GM12864 (cell line): ENCODE measurements around the gene TRPT1.

Source experiments
- DNase-seq: peaks from one replicate; pipeline ENCODE4 v3.0.0-alpha.2; 2011; ENCODE audit warnings: low read depth
- H3K4me3 ChIP-seq: 2 replicates; pipeline ENCODE4 v1.5.1; 2011; ENCODE audit warnings: mild to moderate bottlenecking, low read depth, low read length, control low read depth
- TF ChIP-seq, protein P1 (sequence below): IDR thresholded peaks from 2 replicates; pipeline ENCODE4 v1.5.1; 2011; ENCODE audit warnings: low read depth, mild to moderate bottlenecking, moderate library complexity, low read length, control low read depth, inconsistent platforms; ENCODE audit errors: missing control alignments

TRPT1 gene

GRCh38 chr11:64251753-64252002 lies 25.7 kb upstream of the TRPT1 start:
- no peak for DNase-seq
- H3K4me3 ChIP-seq: peak overlapping the region; percentile 73
- TF ChIP-seq, protein P1, sequence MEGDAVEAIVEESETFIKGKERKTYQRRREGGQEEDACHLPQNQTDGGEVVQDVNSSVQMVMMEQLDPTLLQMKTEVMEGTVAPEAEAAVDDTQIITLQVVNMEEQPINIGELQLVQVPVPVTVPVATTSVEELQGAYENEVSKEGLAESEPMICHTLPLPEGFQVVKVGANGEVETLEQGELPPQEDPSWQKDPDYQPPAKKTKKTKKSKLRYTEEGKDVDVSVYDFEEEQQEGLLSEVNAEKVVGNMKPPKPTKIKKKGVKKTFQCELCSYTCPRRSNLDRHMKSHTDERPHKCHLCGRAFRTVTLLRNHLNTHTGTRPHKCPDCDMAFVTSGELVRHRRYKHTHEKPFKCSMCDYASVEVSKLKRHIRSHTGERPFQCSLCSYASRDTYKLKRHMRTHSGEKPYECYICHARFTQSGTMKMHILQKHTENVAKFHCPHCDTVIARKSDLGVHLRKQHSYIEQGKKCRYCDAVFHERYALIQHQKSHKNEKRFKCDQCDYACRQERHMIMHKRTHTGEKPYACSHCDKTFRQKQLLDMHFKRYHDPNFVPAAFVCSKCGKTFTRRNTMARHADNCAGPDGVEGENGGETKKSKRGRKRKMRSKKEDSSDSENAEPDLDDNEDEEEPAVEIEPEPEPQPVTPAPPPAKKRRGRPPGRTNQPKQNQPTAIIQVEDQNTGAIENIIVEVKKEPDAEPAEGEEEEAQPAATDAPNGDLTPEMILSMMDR: no peak

GRCh38 chr11:64251016-64251752 lies 25.2 kb upstream of the TRPT1 start, which contains the start of gene PLCB3:
Gene PLCB3, plus strand, starts transcription at chr11:64251530. Its CDS starts 120 bp downstream, at chr11:64251650.
- H3K4me3 ChIP-seq: peak within 1 kb of the TSS; percentile 73
- TF ChIP-seq, protein P1: peak; percentile 59
- DNase-seq: no peak

DNA sequence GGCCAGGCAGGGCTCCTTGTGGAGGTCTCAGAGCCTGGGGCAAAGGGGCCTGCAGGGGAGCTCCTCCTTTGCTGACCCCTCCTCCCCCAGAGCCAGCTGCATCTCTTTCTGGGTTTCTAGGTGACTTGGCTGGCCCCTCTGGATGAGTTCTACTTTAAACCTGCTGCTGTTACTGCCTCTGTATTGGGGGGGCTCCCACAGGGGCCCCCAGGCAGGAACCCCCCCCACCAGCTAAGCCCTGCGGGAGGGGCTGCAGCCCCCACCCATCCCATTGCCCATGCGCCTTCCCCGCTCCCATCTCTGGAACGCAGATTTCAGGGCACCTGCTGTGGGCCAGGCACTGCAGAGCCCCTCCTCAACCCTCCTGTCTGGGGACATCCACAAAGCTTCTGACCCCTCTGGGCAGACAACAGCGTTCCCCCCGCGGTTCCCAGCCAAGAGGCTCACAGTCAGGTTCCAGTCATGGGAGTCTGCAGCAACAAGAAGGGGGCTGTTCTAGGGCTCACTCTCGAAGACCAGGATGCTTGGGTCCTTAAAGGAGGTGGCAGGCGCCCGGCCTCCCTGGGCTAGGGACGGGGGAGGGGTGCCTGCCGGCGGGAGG lies 24.5 kb upstream of the TRPT1 start:
- TF ChIP-seq, protein P1: no peak
- DNase-seq: no peak
- H3K4me3 ChIP-seq: peak overlapping the region; percentile 43

DNA sequence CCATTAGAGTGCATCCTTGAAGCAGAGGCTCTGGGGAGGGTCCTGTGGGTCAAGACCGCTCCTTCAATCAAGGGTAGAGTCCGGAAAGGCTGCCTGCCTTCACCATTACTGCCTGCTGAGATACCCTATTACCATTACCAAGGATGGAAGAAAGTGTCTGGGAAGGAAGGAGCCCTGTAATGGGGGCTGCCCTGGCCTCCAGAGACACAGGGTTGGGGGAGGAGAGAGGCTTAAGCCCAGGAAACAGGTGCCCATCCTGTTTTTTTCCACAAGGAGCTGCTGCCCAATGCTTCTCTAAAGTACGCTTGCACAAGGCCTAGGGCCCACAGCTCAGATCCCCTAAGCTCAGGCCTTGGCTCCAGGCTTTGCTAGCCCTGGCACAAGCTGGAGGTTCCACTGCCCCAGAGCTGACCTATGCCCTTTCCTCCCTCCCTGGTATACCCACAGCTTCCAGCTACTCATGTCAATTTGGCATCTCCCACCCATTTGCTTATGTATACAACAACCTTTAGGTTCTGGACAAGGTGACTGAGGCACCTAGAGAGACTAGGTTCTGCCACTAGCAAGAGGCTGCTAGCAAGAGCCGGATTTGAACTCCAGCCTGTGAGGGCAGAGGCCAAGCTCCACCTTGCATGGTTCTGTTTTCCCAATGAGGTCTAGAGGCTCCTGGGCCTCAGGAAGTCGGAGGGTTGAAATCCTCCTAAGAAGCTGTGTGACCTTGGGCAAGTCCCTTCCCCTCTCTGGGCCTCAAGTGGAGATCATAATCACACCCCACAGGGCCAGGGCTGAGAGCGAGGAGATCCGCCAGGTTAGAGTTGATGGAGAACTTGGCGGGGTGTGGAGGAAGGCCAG lies 23.8 kb upstream of the TRPT1 start:
- no peak overlapping the region for H3K4me3 ChIP-seq
- no peak for DNase-seq
- TF ChIP-seq, protein P1: no peak

- TF ChIP-seq, protein P1: no peak
- H3K4me3 ChIP-seq: no peak overlapping the region
- DNase-seq: no peak
These were observed 23.1 kb upstream of the TRPT1 start for GRCh38 chr11:64249038-64249437.

- DNase-seq: no peak
- TF ChIP-seq, protein P1: no peak
- no peak overlapping the region for H3K4me3 ChIP-seq
These were observed 22.6 kb upstream of the TRPT1 start for GRCh38 chr11:64248578-64248977.
